SJCRH30 (cell line): Measurements from ENCODE around the gene HOXD8. TPM values are rescaled to one million over a fixed set of nuclear protein-coding genes. Genes with fewer than 3 reads are reported as not detected.
A peak's percentile ranks its signal among the peaks of the same experiment; 100 is the strongest.

Experiments
- DNase-seq, 2 experiments: peaks; one replicate each; pipeline ENCODE4 v3.0.0-alpha.2; 2015 to 2020
- H3K27ac ChIP-seq: fragments of 250-450 bp; sonication (Bioruptor Pico); 2 replicates; pipeline ENCODE4 v1.5.1; 2020; ENCODE audit warnings: mild to moderate bottlenecking, moderate library complexity
- H3K27me3 ChIP-seq: fragments of 250-450 bp; sonication (Bioruptor Pico); 2 replicates; pipeline ENCODE4 v1.5.1; 2020; ENCODE audit warnings: mild to moderate bottlenecking, moderate library complexity
- H3K36me3 ChIP-seq: fragments of 250-450 bp; sonication (Bioruptor Pico); 2 replicates; pipeline ENCODE4 v1.5.1; 2020; ENCODE audit warnings: mild to moderate bottlenecking, moderate library complexity
- H3K4me1 ChIP-seq: fragments of 250-450 bp; sonication (Bioruptor Pico); 2 replicates; pipeline ENCODE4 v1.5.1; 2020; ENCODE audit warnings: mild to moderate bottlenecking, moderate library complexity
- H3K4me3 ChIP-seq: fragments of 250-450 bp; sonication (Bioruptor Pico); 2 replicates; pipeline ENCODE4 v1.5.1; 2020; ENCODE audit warnings: mild to moderate bottlenecking, moderate library complexity
- H3K9me3 ChIP-seq: fragments of 250-450 bp; sonication (Bioruptor Pico); replicated peaks from 2 replicates; pipeline ENCODE4 v1.5.1; 2020; ENCODE audit warnings: mild to moderate bottlenecking, moderate library complexity
- total RNA-seq: library from RNA; depleted of rRNA; stranded (reverse); fragments of >200 nt; shearing (Covaris generic); gene quantifications from 2 replicates; pipeline ENCODE4 v1.2.3, GENCODE V29; 2014

The HOXD8 gene
- total RNA-seq, 1 experiment from 2014 or later: 9.9 TPM

DNA sequence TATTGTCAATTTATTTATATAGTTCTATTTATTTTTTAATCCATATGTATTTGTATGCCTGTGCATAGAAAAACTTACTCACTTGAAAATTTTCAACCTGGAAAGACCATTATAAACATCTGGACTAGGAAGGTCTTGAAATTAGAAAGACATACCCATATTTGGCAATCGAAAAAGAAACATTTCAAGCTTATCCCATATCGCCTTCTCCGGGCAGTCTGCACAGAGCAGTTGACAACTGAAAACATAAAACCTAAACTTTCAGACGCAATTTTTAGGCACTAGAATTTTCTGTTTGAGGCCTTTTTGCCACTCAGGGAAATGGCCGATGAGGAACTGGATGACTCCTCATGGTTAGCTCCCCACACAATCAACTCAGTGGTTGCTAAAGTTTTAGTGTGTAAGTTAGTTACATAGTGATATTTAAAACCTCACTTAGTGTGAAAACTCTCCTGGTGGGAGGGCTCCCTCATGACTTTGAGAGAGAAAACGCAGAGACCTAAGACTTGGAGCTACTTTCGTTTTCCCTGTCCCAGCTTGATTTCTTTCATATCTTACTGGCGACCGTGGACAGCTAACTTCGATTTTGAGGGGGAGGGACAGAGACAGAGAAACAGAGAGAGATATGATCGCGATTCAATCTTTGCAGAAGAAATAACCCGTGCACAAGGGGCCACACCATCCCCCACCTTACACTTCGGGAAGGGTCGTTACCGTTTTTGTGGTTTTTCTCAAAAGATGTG lies 33.1 kb upstream of the HOXD8 start:
- DNase-seq: peak in 1 of 2 experiments; percentile 44
- Histone ChIP-seq H3K27ac (peak overlapping the region; percentile 65), H3K9me3 (no peaks in the 10 kb centered on the region), H3K27me3 (no peaks in the 10 kb centered on the region; the same call in 1 of the 2 replicates), H3K4me1 (no peaks in the 10 kb centered on the region), H3K4me3 (peak overlapping the region; percentile 73), H3K36me3 (no peaks in the 10 kb centered on the region)

DNA sequence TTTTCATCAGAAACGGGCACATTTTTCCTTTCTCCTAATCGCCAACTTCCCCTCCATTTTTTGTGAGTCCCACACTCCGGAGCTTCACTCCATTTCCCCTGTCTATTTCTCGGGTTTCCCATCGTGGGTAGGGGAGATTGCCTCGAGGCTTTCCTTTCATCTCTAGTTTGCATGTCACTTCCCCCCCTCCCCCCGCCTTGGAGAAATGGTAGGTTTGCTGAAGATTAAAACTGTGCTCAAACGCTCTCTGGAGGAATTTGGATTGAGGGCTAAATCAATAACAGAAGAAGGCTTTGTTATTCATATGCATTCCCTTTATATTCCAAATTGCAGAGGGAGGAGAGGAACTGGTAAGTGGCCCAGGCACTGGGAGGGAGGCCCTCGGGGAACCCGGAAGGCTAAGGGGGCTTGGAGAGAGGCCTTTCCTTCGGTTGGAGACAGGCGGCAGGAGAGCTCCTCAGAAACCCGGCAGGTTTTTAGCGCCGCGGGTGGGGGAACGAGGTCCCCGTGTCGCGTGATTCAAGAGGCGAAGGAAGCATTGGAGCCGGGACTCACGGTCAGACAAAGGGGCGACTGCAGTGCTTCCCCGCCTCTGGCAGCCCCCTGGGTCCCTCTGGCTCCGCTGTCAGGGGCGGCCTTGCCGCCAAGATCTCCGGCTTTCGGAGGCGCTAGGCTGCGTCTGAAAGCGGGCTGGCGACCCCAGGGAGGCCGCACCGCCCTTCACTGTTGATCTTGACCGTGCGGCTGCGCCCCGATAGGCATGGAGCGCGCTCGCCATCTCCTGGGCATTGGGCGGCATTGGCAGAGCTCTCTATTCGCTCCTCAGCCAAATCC lies 32.3 kb upstream of the HOXD8 start:
- Histone ChIP-seq H3K4me1 (no peaks in the 10 kb centered on the region), H3K27me3 (no peaks in the 10 kb centered on the region), H3K4me3 (peak overlapping the region; percentile 73), H3K9me3 (no peaks in the 10 kb centered on the region), H3K27ac (peak overlapping the region; percentile 65), H3K36me3 (no peaks in the 10 kb centered on the region)
- peak; percentile 85 to 95 for DNase-seq

DNA sequence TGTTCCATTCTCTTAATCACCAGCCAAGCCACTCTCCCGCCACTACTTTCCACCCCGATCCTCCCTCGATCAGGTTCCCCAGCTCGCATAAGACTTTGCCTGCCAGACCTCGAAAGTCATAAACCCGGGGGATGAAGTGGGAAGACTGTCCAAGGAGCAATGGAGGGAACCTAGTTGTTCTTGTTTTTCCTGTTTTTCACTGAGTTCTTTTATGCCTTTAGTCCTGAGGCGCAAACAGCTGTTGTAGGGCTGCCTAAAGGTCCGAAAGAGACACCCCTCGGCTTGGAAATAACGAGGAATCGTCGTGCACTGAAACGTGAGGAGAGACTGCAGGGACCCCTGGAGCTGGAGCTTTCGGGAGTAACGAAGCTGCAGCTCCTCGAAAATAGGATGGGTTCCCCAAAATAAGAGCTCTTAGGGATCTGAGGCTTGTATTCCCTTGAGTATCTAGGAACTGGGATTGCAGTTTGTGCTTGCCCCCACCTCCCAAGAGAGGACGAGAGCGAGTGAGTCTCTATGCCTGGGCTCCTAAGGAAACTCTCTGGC lies 31.6 kb upstream of the HOXD8 start:
- no peaks in the 10 kb centered on the region for H3K4me1 ChIP-seq
- H3K4me3 ChIP-seq: peak overlapping the region; percentile 73
- H3K9me3 ChIP-seq: no peaks in the 10 kb centered on the region
- no peaks in the 10 kb centered on the region for H3K36me3 ChIP-seq
- H3K27me3 ChIP-seq: no peaks in the 10 kb centered on the region
- peak overlapping the region; percentile 65 for H3K27ac ChIP-seq
- no peak for DNase-seq

DNA sequence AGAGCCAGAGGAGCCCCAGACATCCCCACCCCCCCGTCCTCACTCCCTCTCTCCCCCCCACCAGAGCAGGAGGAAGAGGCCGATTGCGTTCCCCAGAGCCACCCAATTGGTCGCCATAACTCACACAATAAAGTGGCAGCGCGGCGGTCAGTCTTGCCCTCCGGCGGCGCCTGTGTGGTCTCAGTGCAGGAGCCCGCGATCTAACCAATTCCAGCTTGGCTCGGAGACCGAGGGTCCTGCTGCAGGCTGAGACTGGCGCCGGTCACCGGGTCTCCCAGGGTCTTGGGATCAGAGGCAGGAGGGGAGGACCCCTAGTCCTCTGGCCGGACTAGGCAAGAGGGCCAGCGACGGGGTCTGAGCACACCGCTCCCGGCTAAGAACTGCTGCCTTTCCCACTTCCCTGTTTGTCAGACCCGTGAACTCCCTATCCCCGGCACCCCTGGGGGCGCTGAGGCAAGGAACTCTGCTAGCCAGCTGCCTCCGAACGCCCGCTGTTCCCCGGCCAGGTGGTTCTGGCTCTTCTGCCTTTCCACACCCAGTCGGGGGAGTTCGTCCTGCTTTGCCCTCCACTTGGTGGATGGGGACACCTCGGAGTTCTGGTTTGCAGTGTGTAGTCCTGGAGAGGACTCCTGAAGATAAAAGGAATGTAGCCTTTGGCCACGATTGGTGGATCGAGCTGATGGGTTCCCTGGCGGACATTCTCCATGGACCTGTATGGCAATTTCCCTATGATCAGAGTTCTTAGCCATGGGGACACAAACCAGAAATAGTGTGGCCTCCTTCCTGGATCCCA lies 30.9 kb upstream of the HOXD8 start:
- Histone ChIP-seq H3K27ac (no peak overlapping the region; the same call in 1 of the 2 replicates), H3K4me3 (peak overlapping the region; percentile 73), H3K36me3 (no peaks in the 10 kb centered on the region), H3K27me3 (no peaks in the 10 kb centered on the region), H3K9me3 (no peaks in the 10 kb centered on the region), H3K4me1 (no peaks in the 10 kb centered on the region)
- peak; percentile 43 to 56 for DNase-seq

DNA sequence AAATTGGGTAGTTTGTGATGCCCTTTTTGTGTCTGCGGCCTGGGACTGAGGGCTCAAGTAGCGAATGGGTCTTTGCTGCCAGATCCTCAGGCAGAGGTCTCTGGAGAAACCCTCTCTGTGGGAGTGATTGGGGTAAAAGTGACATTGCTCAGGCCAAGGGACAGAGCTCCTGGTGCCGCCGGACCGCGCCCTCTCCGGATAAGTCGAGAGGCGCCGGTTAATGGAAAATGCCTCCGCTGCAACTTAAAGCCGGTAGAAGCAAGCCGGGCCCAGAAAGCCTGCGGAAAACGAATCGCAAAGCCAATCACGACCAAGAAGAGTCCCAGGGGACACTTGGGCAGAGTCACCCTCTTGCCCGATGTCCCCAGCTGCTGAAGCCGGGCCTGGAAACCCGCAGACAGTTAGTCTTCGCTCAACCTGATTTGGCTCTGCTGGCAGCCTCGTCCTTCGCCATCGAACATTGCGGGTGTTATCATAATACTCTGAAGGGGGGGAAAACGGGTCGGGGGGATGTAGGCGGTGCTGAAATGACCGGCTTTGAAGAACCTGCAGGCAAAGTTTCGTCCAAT lies 30.3 kb upstream of the HOXD8 start:
- no peak overlapping the region for H3K27ac ChIP-seq
- H3K9me3 ChIP-seq: no peaks in the 10 kb centered on the region
- H3K4me3 ChIP-seq: no peak overlapping the region
- H3K27me3 ChIP-seq: no peaks in the 10 kb centered on the region
- no peaks in the 10 kb centered on the region for H3K36me3 ChIP-seq
- H3K4me1 ChIP-seq: no peaks in the 10 kb centered on the region
- no peak for DNase-seq

DNA sequence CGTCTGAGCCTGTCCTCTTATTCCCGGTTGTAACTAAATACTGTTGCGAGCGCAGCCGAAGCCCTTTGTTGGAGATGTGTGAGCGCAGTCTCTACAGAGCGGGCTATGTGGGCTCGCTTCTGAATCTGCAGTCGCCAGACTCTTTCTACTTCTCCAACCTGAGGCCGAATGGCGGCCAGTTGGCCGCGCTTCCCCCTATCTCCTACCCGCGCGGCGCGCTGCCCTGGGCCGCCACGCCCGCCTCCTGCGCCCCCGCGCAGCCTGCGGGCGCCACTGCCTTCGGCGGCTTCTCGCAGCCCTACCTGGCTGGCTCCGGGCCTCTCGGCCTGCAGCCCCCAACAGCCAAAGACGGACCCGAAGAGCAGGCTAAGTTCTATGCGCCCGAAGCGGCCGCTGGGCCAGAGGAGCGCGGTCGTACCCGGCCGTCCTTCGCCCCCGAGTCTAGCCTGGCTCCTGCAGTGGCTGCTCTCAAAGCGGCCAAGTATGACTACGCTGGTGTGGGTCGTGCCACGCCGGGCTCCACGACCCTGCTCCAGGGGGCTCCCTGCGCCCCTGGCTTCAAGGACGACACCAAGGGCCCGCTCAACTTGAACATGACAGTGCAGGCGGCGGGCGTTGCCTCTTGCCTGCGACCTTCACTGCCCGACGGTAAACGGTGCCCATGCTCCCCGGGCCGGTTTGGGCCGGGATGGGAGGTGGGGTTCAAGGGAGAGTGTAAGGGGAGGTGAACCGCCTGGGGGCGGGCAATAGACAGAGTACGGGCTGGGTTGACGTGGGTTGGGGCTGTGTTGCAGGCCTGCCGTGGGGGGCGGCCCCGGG lies 29.6 kb upstream of the HOXD8 start, which contains the start of gene HOXD12:
HOXD12 (plus strand) TSS at position 68 of the 819 bp plus-strand sequence; CDS start at position 75, 7 bp downstream.
- Histone ChIP-seq H3K27ac (no peak within 1 kb of the TSS; the same call in 1 of the 2 replicates), H3K4me3 (peak within 1 kb of the TSS; percentile 73), H3K36me3 (no peaks in the 10 kb centered on the region), H3K4me1 (no peaks in the 10 kb centered on the region), H3K27me3 (no peaks in the 10 kb centered on the region), H3K9me3 (no peaks in the 10 kb centered on the region)
- no peak for DNase-seq

DNA sequence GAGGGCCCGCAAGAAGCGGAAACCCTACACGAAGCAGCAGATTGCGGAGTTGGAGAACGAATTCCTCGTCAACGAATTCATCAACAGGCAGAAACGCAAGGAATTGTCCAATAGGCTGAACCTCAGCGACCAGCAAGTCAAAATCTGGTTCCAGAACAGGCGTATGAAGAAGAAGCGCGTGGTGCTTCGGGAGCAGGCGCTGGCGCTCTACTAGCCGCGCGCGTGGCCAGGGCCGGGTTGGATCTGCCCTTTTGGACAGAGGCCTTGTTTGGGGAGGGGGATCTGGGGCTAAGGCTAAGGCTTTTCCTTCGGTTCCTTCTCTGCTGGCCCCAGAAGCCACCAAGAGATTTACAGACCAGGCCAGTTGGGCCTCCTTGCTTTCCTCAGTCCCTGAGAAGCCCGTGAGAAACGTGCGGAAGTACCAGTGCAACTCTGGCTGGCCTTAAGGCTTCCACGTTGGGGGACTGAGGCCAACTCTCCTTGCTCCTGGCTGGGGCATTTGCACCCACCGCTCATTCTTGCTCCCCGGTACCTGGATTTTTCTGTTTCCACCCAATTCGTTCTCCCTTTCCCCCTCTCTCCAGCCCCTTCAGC lies 28.9 kb upstream of the HOXD8 start:
- H3K9me3 ChIP-seq: no peaks in the 10 kb centered on the region
- no peaks in the 10 kb centered on the region for H3K36me3 ChIP-seq
- no peaks in the 10 kb centered on the region for H3K27me3 ChIP-seq
- DNase-seq: no peak
- no peak overlapping the region for H3K27ac ChIP-seq
- H3K4me1 ChIP-seq: no peaks in the 10 kb centered on the region
- H3K4me3 ChIP-seq: no peak overlapping the region

DNA sequence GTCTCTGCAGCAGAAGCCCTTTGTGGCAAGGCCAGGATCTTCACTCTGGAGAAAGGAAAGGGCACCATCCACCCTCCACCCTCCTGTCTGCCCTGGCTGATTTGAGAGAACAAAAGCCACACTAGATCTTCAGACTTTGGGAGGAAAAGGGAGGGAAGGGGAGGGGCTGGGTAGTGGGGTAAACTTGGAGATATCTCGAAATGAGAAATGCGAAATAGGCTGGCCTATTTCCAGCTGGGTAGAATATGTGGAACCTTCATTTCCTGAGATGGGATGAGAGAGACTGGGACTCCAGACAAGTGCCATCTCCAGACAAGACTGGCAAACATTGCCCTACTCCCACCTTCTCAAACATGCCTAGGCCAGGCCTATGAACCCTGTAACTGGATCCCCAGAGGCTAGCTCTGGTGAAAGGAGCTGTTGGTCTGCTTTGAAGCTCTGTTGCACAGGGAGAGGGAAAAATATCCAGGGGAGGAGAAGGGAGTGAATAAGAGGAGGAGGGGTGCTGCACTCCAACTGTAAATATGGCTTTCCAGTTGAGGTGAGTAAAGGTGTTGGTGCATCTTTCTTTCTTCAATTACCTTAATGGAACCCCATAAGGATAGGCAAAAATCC lies 28.2 kb upstream of the HOXD8 start:
- Histone ChIP-seq H3K9me3 (no peaks in the 10 kb centered on the region), H3K4me3 (no peak overlapping the region), H3K27ac (no peak overlapping the region), H3K36me3 (no peaks in the 10 kb centered on the region), H3K27me3 (no peaks in the 10 kb centered on the region), H3K4me1 (no peaks in the 10 kb centered on the region)
- no peak for DNase-seq

DNA sequence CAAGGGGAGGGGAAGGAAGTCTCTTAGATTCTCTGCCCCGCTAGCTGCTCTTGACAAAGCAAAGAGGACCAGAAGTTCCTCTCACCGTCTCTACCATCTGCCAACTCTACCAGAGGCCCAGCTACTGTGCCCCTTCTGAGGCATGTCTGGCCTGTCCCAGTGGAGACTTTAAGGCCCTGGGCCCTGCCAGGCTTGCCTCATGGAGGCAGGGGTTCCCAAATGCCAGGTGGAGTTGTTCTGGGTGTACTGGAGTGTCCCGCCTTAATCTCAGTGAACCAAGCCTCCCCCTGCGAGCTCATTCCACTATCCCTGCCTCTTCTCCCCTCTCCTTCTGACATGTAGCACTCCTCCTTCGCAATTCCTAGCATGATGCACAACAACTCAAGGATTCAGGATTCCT lies 27.7 kb upstream of the HOXD8 start:
- H3K4me3 ChIP-seq: no peak overlapping the region
- H3K4me1 ChIP-seq: no peaks in the 10 kb centered on the region
- H3K27ac ChIP-seq: no peak overlapping the region
- no peaks in the 10 kb centered on the region for H3K27me3 ChIP-seq
- H3K9me3 ChIP-seq: no peaks in the 10 kb centered on the region
- no peaks in the 10 kb centered on the region for H3K36me3 ChIP-seq
- DNase-seq: no peak

DNA sequence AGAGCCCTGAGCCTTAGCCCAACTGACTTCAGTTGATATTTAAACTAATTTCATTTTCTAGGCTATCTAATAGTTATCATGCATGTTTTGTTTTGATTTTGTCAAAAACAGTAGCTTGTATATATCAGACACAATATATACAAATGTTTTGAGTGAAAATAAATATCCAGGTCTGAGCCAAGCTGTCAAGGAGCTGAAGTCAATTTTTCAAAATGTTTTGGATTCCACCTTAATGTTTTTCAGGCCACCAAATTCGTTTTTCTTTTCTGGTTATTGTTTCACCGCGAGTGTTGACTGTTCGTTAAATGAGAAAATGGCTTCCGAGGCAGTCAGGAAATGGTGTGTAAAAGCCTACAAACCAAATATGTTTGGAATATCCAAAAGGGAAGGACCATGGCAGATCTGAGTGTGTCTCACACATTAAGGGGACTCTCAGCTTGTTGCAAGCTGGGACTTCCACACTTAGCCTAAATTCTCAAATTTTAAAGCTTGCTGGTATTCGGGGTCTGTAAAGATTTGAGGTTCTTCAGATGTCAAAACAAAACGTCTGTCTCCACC lies 27.1 kb upstream of the HOXD8 start:
- H3K27me3 ChIP-seq: no peaks in the 10 kb centered on the region
- no peaks in the 10 kb centered on the region for H3K36me3 ChIP-seq
- H3K27ac ChIP-seq: no peak overlapping the region
- H3K4me1 ChIP-seq: no peaks in the 10 kb centered on the region
- no peak for DNase-seq
- H3K4me3 ChIP-seq: no peak overlapping the region
- H3K9me3 ChIP-seq: no peaks in the 10 kb centered on the region

DNA sequence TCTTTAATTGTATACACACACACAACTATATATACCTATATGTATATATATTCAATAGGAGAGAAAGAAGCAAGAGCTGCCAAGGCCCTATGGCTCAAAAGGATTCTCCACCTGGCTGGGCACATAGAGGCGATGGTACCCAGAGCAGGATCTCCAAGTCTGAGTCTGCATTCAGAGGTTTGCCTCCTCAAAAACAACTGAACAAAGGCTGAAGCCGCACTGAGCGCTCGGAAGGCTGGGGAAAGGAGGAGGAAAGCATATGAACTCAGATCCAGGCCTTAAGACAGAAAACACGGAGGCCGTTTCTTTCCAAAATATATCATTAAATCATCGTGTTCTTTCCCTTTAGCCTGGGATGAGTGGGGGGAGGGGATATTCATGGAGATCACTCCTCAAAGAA lies 26.3 kb upstream of the HOXD8 start:
- no peaks in the 10 kb centered on the region for H3K4me1 ChIP-seq
- no peaks in the 10 kb centered on the region for H3K36me3 ChIP-seq
- no peak overlapping the region for H3K4me3 ChIP-seq

DNA sequence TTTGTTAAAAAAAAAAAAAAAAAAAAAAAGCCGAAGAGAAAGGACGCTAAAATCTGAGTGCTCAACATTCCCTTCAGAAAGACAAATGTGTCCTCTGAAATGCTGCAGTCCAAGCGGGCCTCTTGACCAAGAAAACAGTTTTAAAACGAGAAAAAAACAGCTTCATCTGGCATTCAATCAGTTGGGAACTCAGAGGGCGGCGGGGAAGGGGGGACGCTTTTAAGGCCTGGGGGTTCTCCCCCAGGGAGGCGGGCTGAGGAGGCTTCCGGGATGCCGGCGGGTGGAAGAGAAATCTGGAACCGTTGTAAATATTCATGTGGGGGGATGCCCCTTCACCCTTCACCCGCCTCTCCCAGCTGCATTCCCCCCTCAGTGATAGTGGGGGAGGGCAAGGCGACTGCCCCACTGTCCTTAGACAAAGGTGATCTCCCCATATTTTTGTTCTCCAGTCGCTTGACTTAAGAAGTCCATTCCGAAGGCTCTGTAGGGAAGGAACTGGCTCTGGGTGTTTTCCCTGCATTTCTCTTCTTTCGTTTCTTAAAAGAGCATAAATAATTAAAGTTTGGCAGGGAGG lies 25.7 kb upstream of the HOXD8 start:
- Histone ChIP-seq H3K9me3 (no peaks in the 10 kb centered on the region), H3K36me3 (no peaks in the 10 kb centered on the region), H3K4me1 (no peaks in the 10 kb centered on the region), H3K27ac (no peak overlapping the region), H3K27me3 (no peaks in the 10 kb centered on the region), H3K4me3 (no peak overlapping the region)
- DNase-seq: no peak

More for the DNA sequence above, 26.3 kb upstream of the HOXD8 start:
- Histone ChIP-seq H3K27ac (no peak overlapping the region), H3K9me3 (no peaks in the 10 kb centered on the region), H3K27me3 (no peaks in the 10 kb centered on the region)
- no peak for DNase-seq
